WTC11 (cell line): ENCODE data around the gene CNTNAP5. TPM values are rescaled to one million over a fixed set of nuclear protein-coding genes. Genes with fewer than 3 reads are reported as not detected.

Experiments used
- ATAC-seq: fragments of 200-7000 bp; cut with Tn5 transposase; 2 replicates; pipeline ENCODE4 v1.10.0; 2021; ENCODE audit warnings: mild to moderate bottlenecking, moderate library complexity
- CTCF ChIA-PET: fragments of 300-600 bp; sonication (Branson Sonifier 250); formaldehyde crosslinking; loops from one replicate; lab custom pipeline; 2021; ENCODE audit warnings: antibody characterized with exemption; lab: Charles Lee
- POLR2A ChIA-PET: fragments of 350-600 bp; sonication (Branson Sonifier 250); formaldehyde crosslinking; loops from one replicate; lab custom pipeline; 2021; ENCODE audit warnings: antibody characterized with exemption; lab: Charles Lee
- DNase-seq: peaks from one replicate; pipeline ENCODE4 v3.0.0; 2021; ENCODE audit warnings: low spot score
- H3K27ac Mint-ChIP-seq: 2 replicates; pipeline ENCODE4 v1.8.0; 2021; ENCODE audit warnings: mixed read lengths
- H3K27me3 Mint-ChIP-seq: 2 replicates; pipeline ENCODE4 v1.8.0; 2021; ENCODE audit warnings: low read depth, mild to moderate bottlenecking, moderate library complexity, mixed read lengths
- H3K36me3 Mint-ChIP-seq: 2 replicates; pipeline ENCODE4 v1.8.0; 2021; ENCODE audit warnings: mixed read lengths
- H3K4me1 Mint-ChIP-seq: 2 replicates; pipeline ENCODE4 v1.8.0; 2022; ENCODE audit warnings: mixed read lengths
- H3K4me3 Mint-ChIP-seq: 2 replicates; pipeline ENCODE4 v1.8.0; 2021; ENCODE audit warnings: mild to moderate bottlenecking, moderate library complexity, mixed read lengths
- H3K9me3 Mint-ChIP-seq: 2 replicates; pipeline ENCODE4 v1.8.0; 2021; ENCODE audit warnings: mixed read lengths
- CBFB ChIP-seq: sonication (generic); formaldehyde crosslinking; IDR thresholded peaks from 2 replicates; pipeline ENCODE4 v1.8.1; 2022; ENCODE audit warnings: mild to moderate bottlenecking, low read depth, missing genetic modification reagents
- E2F5 ChIP-seq: sonication (generic); formaldehyde crosslinking; IDR thresholded peaks from 2 replicates; pipeline ENCODE4 v1.8.1; 2022; ENCODE audit warnings: mild to moderate bottlenecking, moderate library complexity, missing genetic modification reagents
- GABPB1 ChIP-seq: sonication (generic); formaldehyde crosslinking; IDR thresholded peaks from 2 replicates; pipeline ENCODE4 v1.8.1; 2023; ENCODE audit warnings: mild to moderate bottlenecking, missing genetic modification reagents
- JAZF1 ChIP-seq: fragments of 250-450 bp; sonication (Bioruptor Pico); IDR thresholded peaks from 2 replicates; pipeline ENCODE4 v1.9.0; 2021; ENCODE audit warnings: moderate library complexity, mild to moderate bottlenecking, inconsistent platforms
- KAT7 ChIP-seq: sonication (generic); formaldehyde crosslinking; IDR thresholded peaks from 2 replicates; pipeline ENCODE4 v1.8.1; 2023; ENCODE audit warnings: missing genetic modification reagents, mild to moderate bottlenecking, borderline replicate concordance
- MYBL2 ChIP-seq: sonication (generic); formaldehyde crosslinking; IDR thresholded peaks from 2 replicates; pipeline ENCODE4 v1.8.1; 2023; ENCODE audit warnings: mild to moderate bottlenecking, moderate library complexity, missing genetic modification reagents
- NR1H2 ChIP-seq: sonication (generic); formaldehyde crosslinking; IDR thresholded peaks from 2 replicates; pipeline ENCODE4 v1.9.0; 2021; ENCODE audit warnings: mild to moderate bottlenecking, moderate library complexity, missing genetic modification reagents
- NR3C1 ChIP-seq: sonication (generic); formaldehyde crosslinking; conservative IDR thresholded peaks from 2 replicates; pipeline ENCODE4 v1.8.1; 2023; ENCODE audit warnings: low read depth, mild to moderate bottlenecking, missing genetic modification reagents
- PRRX2 ChIP-seq: fragments of 250-450 bp; sonication (Bioruptor Pico); IDR thresholded peaks from 2 replicates; pipeline ENCODE4 v1.8.0; 2021; ENCODE audit warnings: mild to moderate bottlenecking
- RELA ChIP-seq: sonication (generic); formaldehyde crosslinking; IDR thresholded peaks from 2 replicates; pipeline ENCODE4 v1.8.1; 2022; ENCODE audit warnings: missing genetic modification reagents, mild to moderate bottlenecking, borderline replicate concordance
- RORB ChIP-seq: fragments of 250-450 bp; sonication (Bioruptor Pico); IDR thresholded peaks from 2 replicates; pipeline ENCODE4 v1.9.0; 2021; ENCODE audit warnings: mild to moderate bottlenecking
- SMAD3 ChIP-seq: sonication (generic); formaldehyde crosslinking; IDR thresholded peaks from 2 replicates; pipeline ENCODE4 v1.8.0; 2022; ENCODE audit warnings: missing genetic modification reagents, mild to moderate bottlenecking, borderline replicate concordance
- SMAD4 ChIP-seq: sonication (generic); formaldehyde crosslinking; IDR thresholded peaks from 2 replicates; pipeline ENCODE4 v1.8.0; 2022; ENCODE audit warnings: mild to moderate bottlenecking, missing genetic modification reagents
- SOX15 ChIP-seq: fragments of 250-450 bp; sonication (Bioruptor Pico); IDR thresholded peaks from 2 replicates; pipeline ENCODE4 v1.9.0; 2021; ENCODE audit warnings: mild to moderate bottlenecking
- TP53 ChIP-seq: sonication (generic); formaldehyde crosslinking; IDR thresholded peaks from 2 replicates; pipeline ENCODE4 v1.8.1; 2023; ENCODE audit warnings: mild to moderate bottlenecking, missing genetic modification reagents
- USF1 ChIP-seq: sonication (generic); formaldehyde crosslinking; IDR thresholded peaks from 2 replicates; pipeline ENCODE4 v1.8.0; 2022; ENCODE audit warnings: mild to moderate bottlenecking, missing genetic modification reagents
- ZNF219 ChIP-seq: sonication (generic); formaldehyde crosslinking; IDR thresholded peaks from 2 replicates; pipeline ENCODE4 v1.8.0; 2023; ENCODE audit warnings: missing genetic modification reagents, mild to moderate bottlenecking, borderline replicate concordance
- ZNF317 ChIP-seq: sonication (generic); formaldehyde crosslinking; IDR thresholded peaks from 2 replicates; pipeline ENCODE4 v1.8.1; 2023; ENCODE audit warnings: low read depth, mild to moderate bottlenecking, moderate library complexity, missing genetic modification reagents, borderline replicate concordance
- ZNF425 ChIP-seq: fragments of 250-450 bp; sonication (Bioruptor Pico); conservative IDR thresholded peaks from 2 replicates; pipeline ENCODE4 v1.9.0; 2021; ENCODE audit warnings: mild to moderate bottlenecking
- total RNA-seq: library from RNA; stranded (reverse); gene quantifications from 3 replicates; pipeline ENCODE4 v1.2.3, GENCODE V29; 2021
- TF ChIP-seq, protein P1 (sequence below): sonication (generic); formaldehyde crosslinking; IDR thresholded peaks from 2 replicates; pipeline ENCODE4 v1.8.1; 2022; ENCODE audit warnings: mild to moderate bottlenecking, missing genetic modification reagents, moderate library complexity, borderline replicate concordance
- TF ChIP-seq, protein P2 (sequence below): sonication (generic); formaldehyde crosslinking; IDR thresholded peaks from 2 replicates; pipeline ENCODE4 v1.8.0; 2022; ENCODE audit warnings: mild to moderate bottlenecking, missing genetic modification reagents
- TF ChIP-seq, protein P3 (sequence below): sonication (generic); formaldehyde crosslinking; conservative IDR thresholded peaks from 2 replicates; pipeline ENCODE4 v1.8.1; 2022; ENCODE audit warnings: mild to moderate bottlenecking, missing genetic modification reagents
- TF ChIP-seq, protein P4 (sequence below): sonication (generic); formaldehyde crosslinking; conservative IDR thresholded peaks from 2 replicates; pipeline ENCODE4 v1.8.1; 2023; ENCODE audit warnings: mild to moderate bottlenecking, low read depth, missing genetic modification reagents, moderate library complexity
- TF ChIP-seq, protein P5 (sequence below): fragments of 250-450 bp; sonication (Bioruptor Pico); IDR thresholded peaks from 2 replicates; pipeline ENCODE4 v2.1.2; 2022; ENCODE audit warnings: mild to moderate bottlenecking, moderate library complexity

CNTNAP5 gene
- total RNA-seq, 1 experiment from 2014 or later: 0.22 TPM

GRCh38 chr2:124666976-124667375 lies 641.9 kb downstream of the CNTNAP5 start (continued):
- TF ChIP-seq E2F5 (CRISPR knock-in tag): no peak
- TF ChIP-seq, protein P1, sequence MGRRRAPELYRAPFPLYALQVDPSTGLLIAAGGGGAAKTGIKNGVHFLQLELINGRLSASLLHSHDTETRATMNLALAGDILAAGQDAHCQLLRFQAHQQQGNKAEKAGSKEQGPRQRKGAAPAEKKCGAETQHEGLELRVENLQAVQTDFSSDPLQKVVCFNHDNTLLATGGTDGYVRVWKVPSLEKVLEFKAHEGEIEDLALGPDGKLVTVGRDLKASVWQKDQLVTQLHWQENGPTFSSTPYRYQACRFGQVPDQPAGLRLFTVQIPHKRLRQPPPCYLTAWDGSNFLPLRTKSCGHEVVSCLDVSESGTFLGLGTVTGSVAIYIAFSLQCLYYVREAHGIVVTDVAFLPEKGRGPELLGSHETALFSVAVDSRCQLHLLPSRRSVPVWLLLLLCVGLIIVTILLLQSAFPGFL (CRISPR knock-in tag): no peak
- TF ChIP-seq CBFB (CRISPR knock-in tag): no peak
- no peak for TF ChIP-seq JAZF1
- TF ChIP-seq USF1 (CRISPR knock-in tag): no peak
- TF ChIP-seq RELA (CRISPR knock-in tag): no peak
- TF ChIP-seq PRRX2 (CRISPR knock-in tag): no peak

DNA sequence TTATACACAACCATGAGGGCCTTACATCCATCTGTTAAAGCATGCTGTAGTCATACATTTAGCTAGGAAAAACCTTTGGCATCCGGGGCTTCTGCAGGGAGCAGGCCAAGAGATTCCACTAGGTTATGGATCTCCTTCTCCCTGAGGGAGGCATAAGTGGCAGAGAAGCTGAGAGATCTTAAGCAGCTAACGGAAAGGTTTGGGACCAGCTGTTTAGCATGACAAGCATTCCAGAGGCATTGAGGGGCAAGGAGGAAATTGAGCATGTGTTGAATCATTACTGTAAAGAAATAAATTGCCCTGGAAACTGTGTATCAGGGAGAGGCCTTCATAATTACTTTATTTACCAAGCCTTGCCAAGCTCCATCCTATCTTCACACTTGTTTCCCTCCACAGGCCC lies 643.1 kb downstream of the CNTNAP5 start:
- ChIA-PET CTCF (no interaction called here), POLR2A (no interaction called here)
- DNase-seq (no peak), ATAC-seq (no peak)
- no peaks in the 10 kb centered on the region; the same call in 1 of the 2 replicates for H3K27me3 Mint-ChIP-seq
- H3K27ac Mint-ChIP-seq: no peak overlapping the region
- no peaks in the 10 kb centered on the region for H3K9me3 Mint-ChIP-seq
- peaks cover 30% of the 10 kb centered on the region for H3K4me1 Mint-ChIP-seq
- TF ChIP-seq, protein P2, sequence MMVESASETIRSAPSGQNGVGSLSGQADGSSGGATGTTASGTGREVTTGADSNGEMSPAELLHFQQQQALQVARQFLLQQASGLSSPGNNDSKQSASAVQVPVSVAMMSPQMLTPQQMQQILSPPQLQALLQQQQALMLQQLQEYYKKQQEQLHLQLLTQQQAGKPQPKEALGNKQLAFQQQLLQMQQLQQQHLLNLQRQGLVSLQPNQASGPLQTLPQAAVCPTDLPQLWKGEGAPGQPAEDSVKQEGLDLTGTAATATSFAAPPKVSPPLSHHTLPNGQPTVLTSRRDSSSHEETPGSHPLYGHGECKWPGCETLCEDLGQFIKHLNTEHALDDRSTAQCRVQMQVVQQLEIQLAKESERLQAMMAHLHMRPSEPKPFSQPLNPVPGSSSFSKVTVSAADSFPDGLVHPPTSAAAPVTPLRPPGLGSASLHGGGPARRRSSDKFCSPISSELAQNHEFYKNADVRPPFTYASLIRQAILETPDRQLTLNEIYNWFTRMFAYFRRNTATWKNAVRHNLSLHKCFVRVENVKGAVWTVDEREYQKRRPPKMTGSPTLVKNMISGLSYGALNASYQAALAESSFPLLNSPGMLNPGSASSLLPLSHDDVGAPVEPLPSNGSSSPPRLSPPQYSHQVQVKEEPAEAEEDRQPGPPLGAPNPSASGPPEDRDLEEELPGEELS (CRISPR knock-in tag): no peak
- TF ChIP-seq, protein P3, sequence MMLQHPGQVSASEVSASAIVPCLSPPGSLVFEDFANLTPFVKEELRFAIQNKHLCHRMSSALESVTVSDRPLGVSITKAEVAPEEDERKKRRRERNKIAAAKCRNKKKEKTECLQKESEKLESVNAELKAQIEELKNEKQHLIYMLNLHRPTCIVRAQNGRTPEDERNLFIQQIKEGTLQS: no peak
- TF ChIP-seq TP53 (CRISPR knock-in tag) (no peak), RORB (CRISPR knock-in tag) (no peak), SMAD4 (CRISPR knock-in tag) (no peak), SMAD3 (CRISPR knock-in tag) (no peak), ZNF219 (CRISPR knock-in tag) (no peak), ZNF317 (no peak), MYBL2 (no peak), RELA (CRISPR knock-in tag) (no peak), SOX15 (CRISPR knock-in tag) (no peak), NR1H2 (CRISPR knock-in tag) (no peak), KAT7 (no peak), GABPB1 (CRISPR knock-in tag) (no peak), JAZF1 (no peak), ZNF425 (CRISPR knock-in tag) (no peak), NR3C1 (CRISPR knock-in tag) (no peak)
- TF ChIP-seq, protein P4, sequence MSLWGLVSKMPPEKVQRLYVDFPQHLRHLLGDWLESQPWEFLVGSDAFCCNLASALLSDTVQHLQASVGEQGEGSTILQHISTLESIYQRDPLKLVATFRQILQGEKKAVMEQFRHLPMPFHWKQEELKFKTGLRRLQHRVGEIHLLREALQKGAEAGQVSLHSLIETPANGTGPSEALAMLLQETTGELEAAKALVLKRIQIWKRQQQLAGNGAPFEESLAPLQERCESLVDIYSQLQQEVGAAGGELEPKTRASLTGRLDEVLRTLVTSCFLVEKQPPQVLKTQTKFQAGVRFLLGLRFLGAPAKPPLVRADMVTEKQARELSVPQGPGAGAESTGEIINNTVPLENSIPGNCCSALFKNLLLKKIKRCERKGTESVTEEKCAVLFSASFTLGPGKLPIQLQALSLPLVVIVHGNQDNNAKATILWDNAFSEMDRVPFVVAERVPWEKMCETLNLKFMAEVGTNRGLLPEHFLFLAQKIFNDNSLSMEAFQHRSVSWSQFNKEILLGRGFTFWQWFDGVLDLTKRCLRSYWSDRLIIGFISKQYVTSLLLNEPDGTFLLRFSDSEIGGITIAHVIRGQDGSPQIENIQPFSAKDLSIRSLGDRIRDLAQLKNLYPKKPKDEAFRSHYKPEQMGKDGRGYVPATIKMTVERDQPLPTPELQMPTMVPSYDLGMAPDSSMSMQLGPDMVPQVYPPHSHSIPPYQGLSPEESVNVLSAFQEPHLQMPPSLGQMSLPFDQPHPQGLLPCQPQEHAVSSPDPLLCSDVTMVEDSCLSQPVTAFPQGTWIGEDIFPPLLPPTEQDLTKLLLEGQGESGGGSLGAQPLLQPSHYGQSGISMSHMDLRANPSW (CRISPR knock-in tag): no peak
- TF ChIP-seq, protein P5, sequence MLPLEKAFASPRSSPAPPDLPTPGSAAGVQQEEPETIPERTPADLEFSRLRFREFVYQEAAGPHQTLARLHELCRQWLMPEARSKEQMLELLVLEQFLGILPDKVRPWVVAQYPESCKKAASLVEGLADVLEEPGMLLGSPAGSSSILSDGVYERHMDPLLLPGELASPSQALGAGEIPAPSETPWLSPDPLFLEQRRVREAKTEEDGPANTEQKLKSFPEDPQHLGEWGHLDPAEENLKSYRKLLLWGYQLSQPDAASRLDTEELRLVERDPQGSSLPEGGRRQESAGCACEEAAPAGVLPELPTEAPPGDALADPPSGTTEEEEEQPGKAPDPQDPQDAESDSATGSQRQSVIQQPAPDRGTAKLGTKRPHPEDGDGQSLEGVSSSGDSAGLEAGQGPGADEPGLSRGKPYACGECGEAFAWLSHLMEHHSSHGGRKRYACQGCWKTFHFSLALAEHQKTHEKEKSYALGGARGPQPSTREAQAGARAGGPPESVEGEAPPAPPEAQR: no peak
- TF ChIP-seq, protein P1 (CRISPR knock-in tag): no peak
- no peaks in the 10 kb centered on the region for H3K36me3 Mint-ChIP-seq
- H3K4me3 Mint-ChIP-seq: no peak overlapping the region
